Nephron progenitor cell (in vitro differentiated cells): ENCODE data around the gene TPCN2.
A peak's percentile ranks its signal among the peaks of the same experiment; 100 is the strongest.

ENCODE experiments used
- DNase-seq: peaks from one replicate; pipeline ENCODE4 v3.0.0; 2021
- H3K27ac Mint-ChIP-seq: 2 replicates; pipeline ENCODE4 v1.8.0; 2021; ENCODE audit warnings: mild to moderate bottlenecking, moderate library complexity, mixed read lengths
- H3K27me3 Mint-ChIP-seq: 2 replicates; pipeline ENCODE4 v1.8.0; 2021; ENCODE audit warnings: mild to moderate bottlenecking, low read depth, mixed read lengths; ENCODE audit not compliant: poor library complexity
- H3K36me3 Mint-ChIP-seq: 2 replicates; pipeline ENCODE4 v1.8.0; 2021; ENCODE audit warnings: low read depth, mixed read lengths
- H3K4me1 Mint-ChIP-seq: 2 replicates; pipeline ENCODE4 v1.8.0; 2021; ENCODE audit warnings: mixed read lengths
- H3K4me3 Mint-ChIP-seq: 2 replicates; pipeline ENCODE4 v1.8.0; 2021; ENCODE audit warnings: mild to moderate bottlenecking, moderate library complexity, mixed read lengths
- H3K9me3 Mint-ChIP-seq: 2 replicates; pipeline ENCODE4 v1.8.0; 2021; ENCODE audit warnings: mild to moderate bottlenecking, moderate library complexity, mixed read lengths
- CTCF ChIP-seq: fragments of 200-600 bp; sonication (generic); IDR thresholded peaks from 2 replicates; pipeline ENCODE4 v1.5.0; 2021; ENCODE audit warnings: antibody characterized with exemption

TPCN2 gene

GRCh38 chr11:69055598-69056516 lies 7.1 kb downstream of the TPCN2 start:
- Mint-ChIP-seq H3K27ac (peak overlapping the region; percentile 84), H3K36me3 (peaks cover 8% of the 10 kb centered on the region), H3K4me1 (peaks cover 24% of the 10 kb centered on the region), H3K27me3 (peaks cover 3% of the 10 kb centered on the region), H3K9me3 (no peaks in the 10 kb centered on the region), H3K4me3 (no peak overlapping the region)
- no peak for DNase-seq
- TF ChIP-seq CTCF = no peak

- no peaks in the 10 kb centered on the region for H3K9me3 Mint-ChIP-seq
- peaks cover 10% of the 10 kb centered on the region for H3K4me1 Mint-ChIP-seq
- peaks cover 8% of the 10 kb centered on the region for H3K36me3 Mint-ChIP-seq
- H3K27me3 Mint-ChIP-seq = peaks cover 3% of the 10 kb centered on the region
- no peak for TF ChIP-seq CTCF
- DNase-seq = no peak
- no peak overlapping the region for H3K4me3 Mint-ChIP-seq
- H3K27ac Mint-ChIP-seq = no peak overlapping the region
These were observed 8.5 kb downstream of the TPCN2 start for GRCh38 chr11:69057236-69057635.

GRCh38 chr11:69057801-69058200 lies 9.1 kb downstream of the TPCN2 start:
- Mint-ChIP-seq H3K27me3 (peaks cover 3% of the 10 kb centered on the region), H3K36me3 (peaks cover 8% of the 10 kb centered on the region), H3K27ac (peak overlapping the region; percentile 66), H3K4me1 (peaks cover 5% of the 10 kb centered on the region), H3K4me3 (no peak overlapping the region), H3K9me3 (no peaks in the 10 kb centered on the region)
- TF ChIP-seq CTCF = no peak
- no peak for DNase-seq

GRCh38 chr11:69058511-69059270 lies 10.0 kb downstream of the TPCN2 start:
- DNase-seq = no peak
- peaks cover 8% of the 10 kb centered on the region for H3K36me3 Mint-ChIP-seq
- no peak overlapping the region for H3K4me3 Mint-ChIP-seq
- peaks cover 5% of the 10 kb centered on the region for H3K4me1 Mint-ChIP-seq
- H3K9me3 Mint-ChIP-seq = no peaks in the 10 kb centered on the region
- H3K27ac Mint-ChIP-seq = no peak overlapping the region
- no peak for TF ChIP-seq CTCF
- H3K27me3 Mint-ChIP-seq = peaks cover 3% of the 10 kb centered on the region

GRCh38 chr11:69059429-69059828 lies 10.7 kb downstream of the TPCN2 start:
- Mint-ChIP-seq H3K4me3 (no peak overlapping the region), H3K27ac (peak overlapping the region; percentile 80), H3K4me1 (peaks cover 5% of the 10 kb centered on the region), H3K9me3 (no peaks in the 10 kb centered on the region), H3K36me3 (peaks cover 8% of the 10 kb centered on the region), H3K27me3 (peaks cover 3% of the 10 kb centered on the region)
- no peak for TF ChIP-seq CTCF
- no peak for DNase-seq
